Fibroblast of skin of back (primary cell): ENCODE results near the gene C3orf52.
A peak's percentile ranks its signal among the peaks of the same experiment; 100 is the strongest.

Source experiments
- DNase-seq: peaks from one replicate; pipeline ENCODE4 v3.0.0-alpha.2; 2013

Gene C3orf52

GRCh38 chr3:112086875-112087524, 811 bp downstream of the C3orf52 start:
- DNase-seq, result peak; percentile 59

- DNase-seq, result no peak
Observed at GRCh38 chr3:112087746-112088145, 1.6 kb downstream of the C3orf52 start.

GRCh38 chr3:112088944-112089343, 2.8 kb downstream of the C3orf52 start:
- no peak for DNase-seq

- DNase-seq, result no peak
Observed at GRCh38 chr3:112089956-112090886, 4.0 kb downstream of the C3orf52 start.

- DNase-seq, result no peak
Observed at GRCh38 chr3:112090887-112091586, 4.8 kb downstream of the C3orf52 start.

GRCh38 chr3:112092496-112093179, 6.4 kb downstream of the C3orf52 start:
- DNase-seq, result peak; percentile 36

- no peak for DNase-seq
Observed at GRCh38 chr3:112093180-112093522, 7.0 kb downstream of the C3orf52 start.

- no peak for DNase-seq
Observed at GRCh38 chr3:112095731-112096130, 9.5 kb downstream of the C3orf52 start.

GRCh38 chr3:112096176-112096575, 10.0 kb downstream of the C3orf52 start:
- DNase-seq, result peak; percentile 50

GRCh38 chr3:112097378-112097777, 11.2 kb downstream of the C3orf52 start:
- peak; percentile 99 for DNase-seq

- peak; percentile 95 for DNase-seq
Observed at GRCh38 chr3:112101916-112102315, 15.7 kb downstream of the C3orf52 start.

GRCh38 chr3:112104774-112105173, 18.6 kb downstream of the C3orf52 start:
- no peak for DNase-seq

GRCh38 chr3:112109322-112109721, 23.1 kb downstream of the C3orf52 start:
- DNase-seq, result no peak

GRCh38 chr3:112111785-112112402, 25.7 kb downstream of the C3orf52 start:
- peak; percentile 44 for DNase-seq

- DNase-seq, result no peak
Observed at GRCh38 chr3:112114576-112115160, 28.5 kb downstream of the C3orf52 start.

- DNase-seq, result no peak
Observed at GRCh38 chr3:112115161-112115739, 29.1 kb downstream of the C3orf52 start.

- no peak for DNase-seq
Observed at GRCh38 chr3:112115806-112116383, 29.7 kb downstream of the C3orf52 start.

- DNase-seq, result no peak
Observed at GRCh38 chr3:112116748-112117186, 30.6 kb downstream of the C3orf52 start.

- no peak for DNase-seq
Observed at GRCh38 chr3:112117415-112117814, 31.2 kb downstream of the C3orf52 start.

GRCh38 chr3:112117841-112118571, 31.8 kb downstream of the C3orf52 start:
- DNase-seq, result no peak
